HL-60/S4 (cell line): ENCODE data around the gene RAD17.
"Not testable (repeated sequence)": the region's sequence is repeated elsewhere in the genome, so short reads cannot be mapped to it uniquely, and the experiment has no call there.

ENCODE experiments used
- in situ Hi-C: fragments of 300-500 bp; cut with MboI; formaldehyde crosslinking; loops from 2 replicates; pipeline ENCODE4 v1.14.3; 2022; ENCODE audit warnings: low sequenced_read_pairs

The RAD17 gene

GRCh38 chr5:69455428-69455988, 85.9 kb downstream of the RAD17 start:
- in situ Hi-C loops = not testable (repeated sequence)

GRCh38 chr5:69462170-69462569, 92.6 kb downstream of the RAD17 start:
- in situ Hi-C loops = no loop called here
